ENCODE measurements around the gene CAMK1D. TPM values are rescaled to one million over a fixed set of nuclear protein-coding genes. Genes with fewer than 3 reads are reported as not detected.

The CAMK1D gene
- total RNA-seq, 1 donor from 2014 or later, result 58.8 TPM

- no peak for DNase-seq
- ChIA-PET POLR2A (interaction anchor here (0.6 to 0.7 kb wide), 2 partner anchors 84 to 123 kb away, joined by 3 to 10 read pairs; no protein-coding TSS in a partner anchor), CTCF (no interaction called here)
- intact Hi-C loops (cut with micrococcal nuclease), result no loop called here
- Mint-ChIP-seq H3K27me3 (no peaks in the 10 kb centered on the region), H3K27ac (peak overlapping the region; percentile 7), H3K9me3 (no peaks in the 10 kb centered on the region), H3K4me3 (no peak overlapping the region), H3K4me1 (peaks cover 70% of the 10 kb centered on the region), H3K36me3 (ENCODE audit: low read depth) (peaks cover 6% of the 10 kb centered on the region)
- no peak for TF ChIP-seq CTCF (IDR thresholded peaks at IDR 0.05)
- no peak for ATAC-seq (ENCODE audit: low read depth)
Measured at GRCh38 chr10:12417331-12417730, 68.0 kb downstream of the CAMK1D start.

GRCh38 chr10:12418000-12418399, 68.7 kb downstream of the CAMK1D start:
- Mint-ChIP-seq H3K4me1 (peaks cover 72% of the 10 kb centered on the region), H3K4me3 (no peak overlapping the region), H3K27ac (peak overlapping the region; percentile 14), H3K27me3 (no peaks in the 10 kb centered on the region), H3K36me3 (ENCODE audit: low read depth) (peaks cover 8% of the 10 kb centered on the region), H3K9me3 (no peaks in the 10 kb centered on the region)
- POLR2A ChIA-PET, result interaction anchor here (0.7 kb wide), 1 partner anchor 85 kb away, joined by 3 read pairs; no protein-coding TSS in a partner anchor
- CTCF ChIA-PET, result no interaction called here
- DNase-seq (no peak), ATAC-seq (ENCODE audit: low read depth) (no peak)
- no peak for TF ChIP-seq CTCF (IDR thresholded peaks at IDR 0.05)
- intact Hi-C loops (cut with micrococcal nuclease), result no loop called here

- H3K9me3 Mint-ChIP-seq, result no peaks in the 10 kb centered on the region
- DNase-seq (no peak), ATAC-seq (ENCODE audit: low read depth) (no peak)
- H3K4me3 Mint-ChIP-seq, result no peak overlapping the region
- intact Hi-C loops (cut with micrococcal nuclease), result no loop called here
- TF ChIP-seq CTCF (IDR thresholded peaks at IDR 0.05), result no peak
- H3K27ac Mint-ChIP-seq, result no peak overlapping the region
- H3K36me3 Mint-ChIP-seq (ENCODE audit: low read depth), result peaks cover 8% of the 10 kb centered on the region
- peaks cover 78% of the 10 kb centered on the region for H3K4me1 Mint-ChIP-seq
- no peaks in the 10 kb centered on the region for H3K27me3 Mint-ChIP-seq
- POLR2A ChIA-PET, result interaction anchor here (0.5 to 1.3 kb wide), 2 partner anchors 70 to 137 kb away, joined by 3 to 6 read pairs; no protein-coding TSS in a partner anchor
- CTCF ChIA-PET, result interaction anchor here (0.6 kb wide), 1 partner anchor 1361 kb away, joined by 3 read pairs; no protein-coding TSS in a partner anchor
Measured at GRCh38 chr10:12418725-12419261, 69.4 kb downstream of the CAMK1D start.

- Mint-ChIP-seq H3K4me3 (no peak overlapping the region), H3K9me3 (no peaks in the 10 kb centered on the region), H3K4me1 (peaks cover 80% of the 10 kb centered on the region), H3K36me3 (ENCODE audit: low read depth) (peaks cover 12% of the 10 kb centered on the region), H3K27me3 (no peaks in the 10 kb centered on the region), H3K27ac (peak overlapping the region; percentile 63)
- POLR2A ChIA-PET, result interaction anchor here (0.5 to 1.3 kb wide), 2 partner anchors 71 to 138 kb away, joined by 3 to 6 read pairs; no protein-coding TSS in a partner anchor
- TF ChIP-seq CTCF (IDR thresholded peaks at IDR 0.05), result no peak
- DNase-seq (no peak), ATAC-seq (ENCODE audit: low read depth) (peak; percentile 84)
- CTCF ChIA-PET, result interaction anchor here (0.6 kb wide), 1 partner anchor 1360 kb away, joined by 3 read pairs; no protein-coding TSS in a partner anchor
- intact Hi-C loops (cut with micrococcal nuclease), result no loop called here
Measured at GRCh38 chr10:12419262-12419847, 70.0 kb downstream of the CAMK1D start.

GRCh38 chr10:12420530-12421120, 71.3 kb downstream of the CAMK1D start:
- ATAC-seq (ENCODE audit: low read depth) (no peak), DNase-seq (no peak)
- peaks cover 14% of the 10 kb centered on the region for H3K36me3 Mint-ChIP-seq (ENCODE audit: low read depth)
- ChIA-PET POLR2A (interaction anchor here (0.7 kb wide), 1 partner anchor 410 kb away, joined by 3 read pairs; no protein-coding TSS in a partner anchor), CTCF (no interaction called here)
- H3K27me3 Mint-ChIP-seq, result no peaks in the 10 kb centered on the region
- H3K4me1 Mint-ChIP-seq, result peaks cover 85% of the 10 kb centered on the region
- no peak for TF ChIP-seq CTCF (IDR thresholded peaks at IDR 0.05)
- intact Hi-C loops (cut with micrococcal nuclease), result no loop called here
- H3K9me3 Mint-ChIP-seq, result no peaks in the 10 kb centered on the region
- peak overlapping the region; percentile 53 for H3K27ac Mint-ChIP-seq
- H3K4me3 Mint-ChIP-seq, result no peak overlapping the region

Measured in activated B cell treated with CpG ODN at 0.5 μM for 24 hours (primary cell).